Stimulated activated CD8-positive, alpha-beta memory T cell treated with anti-CD3 and anti-CD28 coated beads, Interleukin-15, amount 100 ng/mL, for 24 hours (primary cell): ENCODE measurements around the gene MAP7.
"Not testable (repeated sequence)": the region's sequence is repeated elsewhere in the genome, so short reads cannot be mapped to it uniquely, and the experiment has no call there.

ENCODE experiments used
- DNase-seq: peaks from one replicate; pipeline ENCODE4 v3.0.0-alpha.2; 2020; ENCODE audit warnings: low read depth

The MAP7 gene

GRCh38 chr6:136468711-136469110, 81.5 kb downstream of the MAP7 start:
- DNase-seq: no peak

- no peak for DNase-seq
Measured at GRCh38 chr6:136467186-136467585, 83.0 kb downstream of the MAP7 start.

GRCh38 chr6:136466777-136467176, 83.4 kb downstream of the MAP7 start:
- no peak for DNase-seq

GRCh38 chr6:136465766-136466303, 84.4 kb downstream of the MAP7 start:
- DNase-seq: no peak

GRCh38 chr6:136464874-136465273, 85.3 kb downstream of the MAP7 start:
- DNase-seq: no peak

GRCh38 chr6:136464148-136464547, 86.1 kb downstream of the MAP7 start:
- no peak for DNase-seq

GRCh38 chr6:136463743-136464142, 86.5 kb downstream of the MAP7 start:
- DNase-seq: no peak

- DNase-seq: no peak
Measured at GRCh38 chr6:136446579-136447187, 103.5 kb downstream of the MAP7 start.

GRCh38 chr6:136446145-136446544, 104.1 kb downstream of the MAP7 start:
- no peak for DNase-seq

GRCh38 chr6:136445063-136445462, 105.2 kb downstream of the MAP7 start:
- DNase-seq: no peak

- DNase-seq: no peak
Measured at GRCh38 chr6:136440203-136440602, 110.0 kb downstream of the MAP7 start.

- DNase-seq: no peak
Measured at GRCh38 chr6:136439514-136440190, 110.6 kb downstream of the MAP7 start.

GRCh38 chr6:136438441-136438840, 111.8 kb downstream of the MAP7 start:
- DNase-seq: no peak

- DNase-seq: no peak
Measured at GRCh38 chr6:136437246-136437645, 113.0 kb downstream of the MAP7 start.

- DNase-seq: no peak
Measured at GRCh38 chr6:136435101-136435500, 115.1 kb downstream of the MAP7 start.

GRCh38 chr6:136431306-136431705, 118.9 kb downstream of the MAP7 start:
- not testable (repeated sequence) for DNase-seq

- DNase-seq: no peak
Measured at GRCh38 chr6:136429264-136430065, 120.8 kb downstream of the MAP7 start.

GRCh38 chr6:136427378-136427717, 122.9 kb downstream of the MAP7 start:
- no peak for DNase-seq

- DNase-seq: no peak
Measured at GRCh38 chr6:136426627-136427377, 123.4 kb downstream of the MAP7 start.

- DNase-seq: no peak
Measured at GRCh38 chr6:136425793-136426192, 124.4 kb downstream of the MAP7 start.

GRCh38 chr6:136424901-136425300, 125.3 kb downstream of the MAP7 start:
- no peak for DNase-seq

- DNase-seq: no peak
Measured at GRCh38 chr6:136424450-136424849, 125.8 kb downstream of the MAP7 start.
